Ascending aorta (tissue), 2 donors: ENCODE results near the gene CASP9. TPM values are rescaled to one million over a fixed set of nuclear protein-coding genes. Genes with fewer than 3 reads are reported as not detected.

ENCODE experiments used
- DNase-seq, 2 donors: peaks; one replicate each; pipeline ENCODE4 v3.0.0-alpha.2; 2019; ENCODE audit warnings: low spot score in 2 of 2
- H3K27ac ChIP-seq, 2 donors: fragments of 200-600 bp; sonication (generic); one replicate each; pipeline ENCODE4 v1.5.1; 2016 to 2017; ENCODE audit warnings: mild to moderate bottlenecking in 1 of 2
- H3K27me3 ChIP-seq: fragments of 200-600 bp; sonication (generic); one replicate; pipeline ENCODE4 v1.5.1; 2017
- H3K36me3 ChIP-seq, 2 donors: fragments of 200-600 bp; sonication (generic); one replicate each; pipeline ENCODE4 v1.5.1; 2016
- H3K4me1 ChIP-seq, 2 donors: fragments of 200-600 bp; sonication (generic); one replicate each; pipeline ENCODE4 v1.5.1; 2016 to 2017; ENCODE audit warnings: mild to moderate bottlenecking in 1 of 2
- H3K4me3 ChIP-seq, 2 donors: fragments of 200-600 bp; sonication (generic); one replicate each; pipeline ENCODE4 v1.5.1; 2016 to 2017; ENCODE audit warnings: mild to moderate bottlenecking in 1 of 2
- H3K9me3 ChIP-seq, 2 donors: fragments of 200-600 bp; sonication (generic); one replicate each; pipeline ENCODE4 v1.5.1; 2016
- CTCF ChIP-seq, 3 experiments: fragments of 200-600 bp in 2 of 3; fragments of 450-650 bp in 1 of 3; sonication (generic) in 2 of 3; IDR thresholded peaks; one replicate each; pipeline ENCODE4 v1.5.1; 2016 to 2019; ENCODE audit warnings: antibody characterized with exemption in 3 of 3, mild to moderate bottlenecking in 1 of 3, moderate library complexity in 1 of 3
- intact Hi-C: fragments of 100-400 bp; cut with DNase I; formaldehyde crosslinking; loops from one replicate; pipeline ENCODE4 v1.15.1; 2023
- total RNA-seq: library from RNA; depleted of rRNA; stranded (reverse); fragments of >200 nt; gene quantifications from one replicate; pipeline ENCODE4 v1.1.0, GENCODE V29; 2016

Gene CASP9
- total RNA-seq, 1 donor from 2014 or later = 15.5 TPM

- intact Hi-C loops = no loop called here
- Histone ChIP-seq H3K4me1 (no peaks in the 10 kb centered on the region), H3K36me3 (no peaks in the 10 kb centered on the region), H3K27me3 (peaks cover 3% of the 10 kb centered on the region), H3K4me3 (no peak overlapping the region), H3K9me3 (no peaks in the 10 kb centered on the region), H3K27ac (no peak overlapping the region)
- no peak for DNase-seq
- TF ChIP-seq CTCF (IDR thresholded peaks at IDR 0.05) = no peak
These were observed 75.0 kb downstream of the CASP9 start for GRCh38 chr1:15448877-15449462.

GRCh38 chr1:15446212-15446611, 77.8 kb downstream of the CASP9 start:
- Histone ChIP-seq H3K4me1 (no peaks in the 10 kb centered on the region), H3K9me3 (no peaks in the 10 kb centered on the region), H3K4me3 (no peak overlapping the region), H3K36me3 (no peaks in the 10 kb centered on the region), H3K27ac (no peak overlapping the region), H3K27me3 (peaks cover 3% of the 10 kb centered on the region)
- DNase-seq = no peak
- intact Hi-C loops = no loop called here
- TF ChIP-seq CTCF (IDR thresholded peaks at IDR 0.05) = no peak

GRCh38 chr1:15445390-15446122, 78.5 kb downstream of the CASP9 start:
- intact Hi-C loops = no loop called here
- Histone ChIP-seq H3K9me3 (no peaks in the 10 kb centered on the region), H3K36me3 (no peaks in the 10 kb centered on the region), H3K27ac (no peak overlapping the region), H3K4me3 (no peak overlapping the region), H3K27me3 (peaks cover 3% of the 10 kb centered on the region), H3K4me1 (no peaks in the 10 kb centered on the region)
- no peak for DNase-seq
- no peak for TF ChIP-seq CTCF (IDR thresholded peaks at IDR 0.05)

- Histone ChIP-seq H3K36me3 (no peaks in the 10 kb centered on the region), H3K4me3 (no peak overlapping the region), H3K9me3 (no peaks in the 10 kb centered on the region), H3K27me3 (peaks cover 3% of the 10 kb centered on the region), H3K4me1 (no peaks in the 10 kb centered on the region), H3K27ac (no peak overlapping the region)
- no peak for TF ChIP-seq CTCF (IDR thresholded peaks at IDR 0.05)
- DNase-seq = no peak
- intact Hi-C loops = no loop called here
These were observed 79.3 kb downstream of the CASP9 start for GRCh38 chr1:15444468-15445389.

GRCh38 chr1:15443281-15443680, 80.7 kb downstream of the CASP9 start:
- H3K27me3 ChIP-seq = peaks cover 3% of the 10 kb centered on the region
- H3K9me3 ChIP-seq = no peaks in the 10 kb centered on the region
- H3K36me3 ChIP-seq = no peaks in the 10 kb centered on the region
- no peak for DNase-seq
- H3K27ac ChIP-seq = no peak overlapping the region
- H3K4me1 ChIP-seq = no peaks in the 10 kb centered on the region
- TF ChIP-seq CTCF (IDR thresholded peaks at IDR 0.05) = no peak
- no peak overlapping the region for H3K4me3 ChIP-seq
- intact Hi-C loops = no loop called here
